Effector CD8-positive, alpha-beta T cell (primary cell): ENCODE results near the gene STXBP5.

Source experiments
- DNase-seq: peaks from one replicate; lab custom pipeline; 2025; lab: John Stamatoyannopoulos, UW
- total RNA-seq, 4 experiments: gene quantifications; one replicate each; lab custom pipeline; 2026; lab: John Stamatoyannopoulos, UW

STXBP5 gene
- total RNA-seq, result 96.4 to 175 (median 116) reads per million in 4 experiments

- peak; percentile 2 for DNase-seq
These were observed at the start of gene STXBP5 for GRCh38 chr6:147204060-147204785. Gene STXBP5, plus strand, starts transcription at chr6:147204417. Its CDS starts 116 bp downstream, at chr6:147204533.

DNA sequence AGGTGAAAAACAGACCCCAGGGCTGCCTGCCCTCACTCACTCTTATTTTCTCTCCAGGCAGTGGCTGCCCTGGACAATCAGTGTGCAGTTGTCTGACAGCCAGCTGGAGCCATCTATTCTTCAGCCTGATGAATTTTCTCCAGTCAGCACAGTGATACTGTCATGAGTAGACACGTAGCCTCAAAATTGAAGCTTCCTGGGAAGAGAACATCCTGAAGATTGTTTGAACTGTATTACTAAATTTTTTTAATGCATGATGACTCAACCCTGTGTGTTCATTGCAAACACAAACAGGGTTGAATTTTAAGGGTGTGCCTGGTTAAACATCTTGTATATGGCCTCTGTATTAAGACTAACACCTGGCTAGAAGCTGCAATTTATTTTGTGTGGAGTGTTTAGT is 49.8 kb upstream of the STXBP5 start:
- DNase-seq, result no peak

- no peak for DNase-seq
These were observed 48.0 kb upstream of the STXBP5 start for GRCh38 chr6:147156218-147156617.

DNA sequence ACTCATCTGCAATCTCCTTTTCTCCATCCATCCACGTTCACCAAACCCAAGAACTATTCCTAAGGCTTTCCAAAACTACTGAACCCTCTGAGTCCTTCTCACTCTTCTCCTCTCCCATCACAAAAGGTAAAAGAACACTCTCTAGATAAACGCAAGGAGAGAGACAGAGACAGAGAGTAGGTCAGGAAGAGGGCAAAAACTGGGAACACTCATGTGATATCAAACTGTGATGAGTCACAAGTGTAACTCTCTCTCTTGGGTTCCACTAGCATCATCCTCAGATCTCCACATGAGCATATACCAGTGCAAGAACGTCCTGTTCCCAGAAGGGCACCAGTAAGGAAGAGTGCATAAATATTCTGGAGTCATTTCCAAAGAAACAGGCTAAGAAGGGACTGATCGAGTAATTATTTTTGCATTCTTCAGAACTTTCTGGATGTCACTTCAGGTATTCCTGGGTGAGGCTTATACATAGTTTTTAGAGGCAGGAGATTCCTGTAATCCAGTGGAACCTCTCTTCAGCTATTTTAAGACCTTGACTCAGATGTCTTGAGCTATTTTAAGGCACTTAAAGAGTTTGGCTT is 47.3 kb upstream of the STXBP5 start:
- no peak for DNase-seq

DNA sequence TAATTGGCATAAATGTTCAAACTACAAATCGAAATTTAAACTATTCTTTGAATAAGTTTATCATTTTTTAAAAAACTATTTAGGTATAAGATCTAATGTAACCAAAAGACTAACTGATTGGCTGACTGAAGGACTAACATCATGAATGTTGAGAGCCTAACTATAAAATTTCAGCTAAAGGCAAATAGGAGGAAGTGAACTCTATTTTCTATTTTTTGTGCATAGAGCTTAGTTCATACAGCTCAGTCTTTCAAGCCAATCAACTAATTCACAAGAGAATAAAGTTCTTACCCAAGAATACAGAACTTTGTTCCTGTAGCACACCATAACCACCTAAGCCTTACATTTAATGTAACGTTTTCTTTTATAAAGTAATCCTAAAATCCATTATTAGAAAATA is 46.3 kb upstream of the STXBP5 start:
- DNase-seq, result no peak

DNA sequence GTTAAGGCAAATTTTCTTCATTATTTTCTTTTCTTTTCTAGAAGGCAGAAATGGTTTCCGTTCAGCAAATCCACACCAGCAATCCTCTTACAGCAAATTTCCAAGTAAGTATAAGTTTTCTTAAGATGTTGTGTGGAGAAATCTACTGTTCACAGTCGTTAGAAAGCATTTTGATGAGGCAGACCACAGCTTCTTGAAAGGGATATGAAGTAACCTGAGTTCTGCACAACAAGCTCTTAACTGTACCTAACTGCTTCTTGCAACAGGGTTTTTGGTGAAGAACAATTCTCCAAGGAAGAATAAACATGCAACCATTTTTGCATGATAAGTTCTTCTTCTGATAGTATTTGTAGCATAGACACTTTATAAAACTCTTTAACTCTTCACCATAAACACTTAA is 45.3 kb upstream of the STXBP5 start:
- no peak for DNase-seq

DNA sequence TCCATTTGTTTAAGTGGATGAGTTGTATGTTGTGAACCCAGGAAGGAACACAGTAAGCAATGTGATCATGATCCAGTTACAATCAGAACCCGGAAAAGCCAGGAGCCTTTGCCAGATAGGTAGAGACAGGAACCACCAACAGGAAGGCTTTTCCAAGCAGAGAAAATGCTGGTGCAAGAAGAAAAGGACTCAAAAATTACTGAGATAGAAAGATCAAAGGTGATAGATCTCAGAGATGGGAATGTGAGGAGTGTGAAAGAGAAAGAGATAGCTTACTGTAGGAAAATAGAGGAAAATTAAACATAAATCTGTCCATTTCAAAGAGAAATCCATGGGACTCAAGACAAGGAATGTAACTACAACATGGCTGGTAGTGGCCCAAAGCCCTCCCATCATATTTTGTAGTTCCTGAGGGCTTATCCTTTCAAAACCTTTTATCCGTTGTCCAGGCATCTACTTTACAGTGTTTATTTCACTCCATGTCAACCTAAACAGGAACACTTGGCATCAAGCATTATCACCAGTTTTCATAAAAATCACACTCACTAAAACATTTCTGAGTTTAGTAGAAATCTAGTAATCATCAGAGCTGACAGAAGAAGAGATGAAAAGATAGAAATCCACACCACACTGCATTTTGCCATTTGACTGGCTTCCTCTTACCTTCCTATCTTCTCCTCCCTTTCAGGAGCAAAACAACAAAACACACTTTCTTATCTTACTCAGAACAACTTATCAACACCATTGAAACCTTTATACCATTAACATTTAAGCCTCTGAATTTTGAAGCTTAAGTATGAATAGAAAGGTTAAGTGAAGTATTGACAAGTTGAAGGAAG is 44.5 kb upstream of the STXBP5 start:
- no peak for DNase-seq

DNA sequence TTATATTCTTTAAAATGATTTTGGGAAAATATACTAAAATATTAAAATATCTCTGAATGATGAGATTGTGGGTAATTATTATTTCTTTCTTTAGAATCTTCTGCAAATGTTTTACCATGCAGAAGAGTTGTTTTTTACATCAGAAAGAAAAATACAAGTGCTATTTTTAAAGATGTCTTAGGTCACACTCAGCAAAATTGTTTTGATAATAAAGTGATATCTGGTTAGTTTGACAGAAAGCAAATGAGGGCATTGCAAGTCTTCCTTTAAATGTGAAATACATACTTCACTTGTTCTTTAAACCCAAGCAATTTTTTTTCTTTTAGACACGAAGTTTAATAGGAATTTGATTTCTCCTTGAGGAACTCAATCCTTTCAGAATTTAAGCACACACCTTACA is 43.6 kb upstream of the STXBP5 start:
- no peak for DNase-seq

GRCh38 chr6:147161253-147161973 is 42.8 kb upstream of the STXBP5 start:
- DNase-seq, result no peak

- no peak for DNase-seq
These were observed 42.2 kb upstream of the STXBP5 start for GRCh38 chr6:147161974-147162495.

DNA sequence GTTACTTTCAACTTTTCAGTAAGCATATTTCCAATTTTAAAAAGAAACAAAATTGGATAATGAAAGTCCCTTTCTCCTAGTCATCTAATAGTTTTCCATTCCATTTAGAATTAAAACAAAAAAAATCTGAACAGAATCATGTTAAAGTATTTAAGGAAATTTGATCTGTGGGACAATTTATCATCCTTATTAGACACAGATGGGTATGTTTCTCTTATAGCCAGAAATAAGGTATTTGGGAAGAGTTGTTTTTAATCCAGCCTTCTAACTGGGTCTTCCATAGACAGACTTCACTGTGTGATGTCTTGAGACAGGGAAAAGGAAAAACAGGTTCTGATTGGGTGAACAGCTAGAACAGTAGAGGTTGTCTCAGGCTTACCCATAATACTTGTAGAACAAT is 39.5 kb upstream of the STXBP5 start:
- no peak for DNase-seq

- no peak for DNase-seq
These were observed 37.8 kb upstream of the STXBP5 start for GRCh38 chr6:147166360-147166944.

GRCh38 chr6:147166992-147167391 is 37.2 kb upstream of the STXBP5 start:
- DNase-seq, result no peak

- DNase-seq, result no peak
These were observed 36.4 kb upstream of the STXBP5 start for GRCh38 chr6:147167576-147168461.

DNA sequence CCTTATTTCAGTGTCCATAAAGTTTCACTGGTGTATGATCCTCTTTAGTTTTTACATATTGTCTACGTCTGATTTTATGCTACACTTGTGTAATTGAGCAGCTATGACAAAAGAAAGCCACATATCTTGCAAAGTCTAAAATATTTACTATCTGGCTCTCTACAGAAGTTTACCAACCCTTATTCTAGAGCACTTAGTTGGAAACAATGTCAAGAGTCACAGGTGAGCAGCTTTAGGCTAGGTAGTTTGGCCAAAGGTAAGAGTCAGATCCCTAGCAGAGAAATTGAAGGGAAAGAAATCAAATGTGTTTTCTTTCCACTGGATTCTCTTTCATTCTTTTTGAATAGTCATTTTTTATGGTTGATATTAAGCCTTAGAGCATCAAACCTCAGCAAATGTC is 34.7 kb upstream of the STXBP5 start:
- no peak for DNase-seq

- no peak for DNase-seq
These were observed 33.9 kb upstream of the STXBP5 start for GRCh38 chr6:147170269-147170668.

DNA sequence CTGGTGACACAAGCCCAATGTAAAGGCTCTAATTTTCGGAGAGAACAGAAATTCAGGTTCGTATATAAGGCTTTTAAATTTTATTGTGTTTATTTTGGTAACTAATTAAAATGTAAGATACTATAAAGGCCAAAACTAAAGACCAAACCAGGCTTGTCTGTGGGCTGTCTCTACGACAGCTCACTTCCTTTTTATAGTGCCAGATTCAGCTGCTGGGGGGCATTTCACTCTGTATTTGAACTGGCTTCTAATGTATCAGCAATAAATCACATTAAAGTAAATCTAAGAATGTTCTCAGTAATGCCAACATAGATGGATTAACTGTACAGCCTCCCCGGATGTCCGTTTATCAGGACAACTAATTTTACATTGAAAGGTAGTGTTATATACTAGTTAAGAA is 31.1 kb upstream of the STXBP5 start:
- DNase-seq, result no peak

- DNase-seq, result no peak
These were observed 30.4 kb upstream of the STXBP5 start for GRCh38 chr6:147173675-147174308.

DNA sequence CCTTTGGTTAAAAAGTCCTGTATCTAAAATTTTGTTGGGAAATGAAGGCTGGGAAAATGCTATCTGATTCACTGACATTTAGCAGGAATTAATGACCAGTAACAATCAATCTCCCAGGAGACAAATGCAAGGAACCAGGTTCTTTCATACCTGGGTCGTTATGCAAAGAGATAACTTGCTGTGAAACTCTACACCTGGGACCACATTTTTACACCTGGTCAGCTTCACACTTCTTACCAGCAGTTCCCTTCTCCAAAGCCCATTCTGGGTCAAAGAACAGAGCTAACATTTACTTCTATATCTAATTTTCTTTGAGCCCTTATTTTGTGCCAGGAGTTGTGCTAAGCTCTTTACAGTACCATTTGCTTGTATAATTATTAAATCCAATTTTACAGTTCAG is 27.4 kb upstream of the STXBP5 start:
- no peak for DNase-seq

GRCh38 chr6:147177286-147177685 is 26.9 kb upstream of the STXBP5 start:
- no peak for DNase-seq
